ENCODE results near the gene BACH2. TPM values are rescaled to one million over a fixed set of nuclear protein-coding genes. Genes with fewer than 3 reads are reported as not detected.

BACH2 gene
- total RNA-seq, 1 donor: 3.6 TPM

DNA sequence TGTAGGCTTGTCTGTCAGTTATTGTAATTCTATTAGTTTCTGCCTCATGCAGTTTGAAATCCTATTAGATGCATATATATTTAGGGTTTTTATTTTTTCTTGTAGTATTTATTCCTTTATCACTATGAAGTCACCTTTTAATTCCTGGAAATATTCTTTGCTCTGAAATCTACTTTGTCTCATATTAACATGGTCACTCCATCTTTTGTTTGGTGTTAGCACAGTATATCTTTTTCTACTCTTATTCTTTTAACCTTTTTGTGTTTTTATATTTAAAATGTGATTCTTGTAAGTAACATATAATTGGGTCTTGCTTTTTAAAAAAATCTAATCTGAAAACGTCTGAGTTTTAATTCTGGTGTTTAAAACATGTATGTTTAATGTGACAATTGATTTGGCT lies 280.8 kb downstream of the BACH2 start:
- Histone ChIP-seq H3K79me2 (ENCODE audit: insufficient read depth, low read length) (no peaks in the 10 kb centered on the region), H4K20me1 (ENCODE audit: insufficient read depth, low read length) (no peaks in the 10 kb centered on the region), H3K4me1 (ENCODE audit: insufficient read depth, low read length) (no peaks in the 10 kb centered on the region), H3K4me3 (ENCODE audit: insufficient read depth, low read length) (no peak overlapping the region), H3K9me3 (ENCODE audit: low read depth, low read length) (no peaks in the 10 kb centered on the region), H3K4me2 (ENCODE audit: insufficient read depth, low read length) (no peak overlapping the region), H3K27ac (ENCODE audit: low read depth, low read length) (no peak overlapping the region), H3K27me3 (ENCODE audit: insufficient read depth, low read length) (no peaks in the 10 kb centered on the region), H3K36me3 (ENCODE audit: insufficient read depth, low read length) (no peaks in the 10 kb centered on the region), H2AFZ (ENCODE audit: low read length) (no peak overlapping the region)
- TF ChIP-seq, protein P1, sequence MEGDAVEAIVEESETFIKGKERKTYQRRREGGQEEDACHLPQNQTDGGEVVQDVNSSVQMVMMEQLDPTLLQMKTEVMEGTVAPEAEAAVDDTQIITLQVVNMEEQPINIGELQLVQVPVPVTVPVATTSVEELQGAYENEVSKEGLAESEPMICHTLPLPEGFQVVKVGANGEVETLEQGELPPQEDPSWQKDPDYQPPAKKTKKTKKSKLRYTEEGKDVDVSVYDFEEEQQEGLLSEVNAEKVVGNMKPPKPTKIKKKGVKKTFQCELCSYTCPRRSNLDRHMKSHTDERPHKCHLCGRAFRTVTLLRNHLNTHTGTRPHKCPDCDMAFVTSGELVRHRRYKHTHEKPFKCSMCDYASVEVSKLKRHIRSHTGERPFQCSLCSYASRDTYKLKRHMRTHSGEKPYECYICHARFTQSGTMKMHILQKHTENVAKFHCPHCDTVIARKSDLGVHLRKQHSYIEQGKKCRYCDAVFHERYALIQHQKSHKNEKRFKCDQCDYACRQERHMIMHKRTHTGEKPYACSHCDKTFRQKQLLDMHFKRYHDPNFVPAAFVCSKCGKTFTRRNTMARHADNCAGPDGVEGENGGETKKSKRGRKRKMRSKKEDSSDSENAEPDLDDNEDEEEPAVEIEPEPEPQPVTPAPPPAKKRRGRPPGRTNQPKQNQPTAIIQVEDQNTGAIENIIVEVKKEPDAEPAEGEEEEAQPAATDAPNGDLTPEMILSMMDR (IDR thresholded peaks at IDR 0.05; ENCODE audit: extremely low read depth, low read depth, low read length): no peak
- DNase-seq (ENCODE audit: insufficient read length, low spot score, missing footprints): no peak

DNA sequence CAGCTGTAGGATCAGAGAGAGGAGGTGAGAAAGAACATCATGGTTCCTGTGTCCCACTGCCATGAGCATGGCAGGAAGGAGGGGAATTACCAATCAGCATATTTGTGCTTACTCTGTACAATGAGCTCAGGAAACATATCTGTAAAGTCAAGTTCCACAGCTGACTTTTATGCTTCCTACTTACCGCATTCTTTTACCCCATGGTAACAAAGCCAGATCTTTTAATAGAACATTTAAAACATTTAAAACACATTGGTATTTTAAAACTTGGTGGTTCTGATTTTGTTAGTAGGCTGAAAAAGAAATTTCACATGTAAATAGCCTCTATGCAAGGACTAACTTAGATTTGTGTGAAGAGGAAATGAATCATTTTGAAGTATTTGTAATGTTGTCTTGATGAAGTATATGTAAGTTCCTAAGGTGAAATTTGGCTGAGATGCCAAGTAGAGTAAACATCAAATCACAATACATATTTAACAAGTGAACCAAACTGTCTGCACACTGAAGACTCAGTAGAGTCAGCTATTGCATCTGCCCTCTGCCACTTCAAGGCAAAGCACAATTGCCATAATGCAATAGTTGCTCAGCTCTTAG lies 287.6 kb downstream of the BACH2 start:
- Histone ChIP-seq H4K20me1 (ENCODE audit: insufficient read depth, low read length) (no peaks in the 10 kb centered on the region), H3K4me2 (ENCODE audit: insufficient read depth, low read length) (no peak overlapping the region), H3K9me3 (ENCODE audit: low read depth, low read length) (no peaks in the 10 kb centered on the region), H3K4me1 (ENCODE audit: insufficient read depth, low read length) (peaks cover 28% of the 10 kb centered on the region), H3K27me3 (ENCODE audit: insufficient read depth, low read length) (no peaks in the 10 kb centered on the region), H3K36me3 (ENCODE audit: insufficient read depth, low read length) (no peaks in the 10 kb centered on the region), H3K79me2 (ENCODE audit: insufficient read depth, low read length) (no peaks in the 10 kb centered on the region), H3K27ac (ENCODE audit: low read depth, low read length) (peak overlapping the region; percentile 62), H3K4me3 (ENCODE audit: insufficient read depth, low read length) (no peak overlapping the region), H2AFZ (ENCODE audit: low read length) (peak overlapping the region; percentile 66)
- TF ChIP-seq, protein P1 (IDR thresholded peaks at IDR 0.05; ENCODE audit: extremely low read depth, low read depth, low read length): no peak
- no peak for DNase-seq (ENCODE audit: insufficient read length, low spot score, missing footprints)

DNA sequence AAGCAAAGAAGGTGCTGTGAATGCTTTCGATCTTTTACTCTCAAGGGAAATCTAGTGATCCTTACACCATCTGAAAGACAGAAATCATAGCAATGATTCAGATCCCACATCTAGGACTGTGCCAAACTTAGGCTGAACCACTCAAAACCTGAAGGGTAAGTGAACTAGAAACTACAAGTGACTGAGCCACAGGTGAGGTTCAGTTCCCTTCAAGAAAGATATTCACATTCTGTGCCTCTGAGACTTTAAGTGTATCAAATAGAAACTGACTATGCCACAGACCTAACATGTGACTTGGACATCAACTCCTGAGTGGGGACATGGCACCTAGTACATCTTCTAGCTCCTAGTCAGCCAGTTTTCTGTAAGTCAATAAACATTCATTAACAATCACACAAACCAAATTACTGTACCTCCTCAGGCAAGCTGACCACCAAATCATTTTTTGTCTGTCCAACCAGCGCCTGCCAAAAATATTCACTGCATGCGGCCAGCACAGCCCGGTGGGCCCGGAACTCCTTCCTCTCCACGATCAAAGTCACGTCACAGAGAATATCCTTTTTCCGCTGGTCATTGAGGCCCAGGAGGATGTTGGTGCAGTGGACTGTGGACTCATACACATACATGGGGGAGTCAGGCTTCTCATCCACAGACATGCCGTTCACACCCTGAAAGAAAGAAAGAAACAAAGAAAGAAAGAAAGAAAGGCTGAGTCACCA lies 288.3 kb downstream of the BACH2 start:
- no peak overlapping the region for H3K4me2 ChIP-seq (ENCODE audit: insufficient read depth, low read length)
- DNase-seq (ENCODE audit: insufficient read length, low spot score, missing footprints): no peak
- no peaks in the 10 kb centered on the region for H3K27me3 ChIP-seq (ENCODE audit: insufficient read depth, low read length)
- peaks cover 34% of the 10 kb centered on the region for H3K4me1 ChIP-seq (ENCODE audit: insufficient read depth, low read length)
- no peaks in the 10 kb centered on the region for H3K79me2 ChIP-seq (ENCODE audit: insufficient read depth, low read length)
- H3K36me3 ChIP-seq (ENCODE audit: insufficient read depth, low read length): no peaks in the 10 kb centered on the region
- H3K9me3 ChIP-seq (ENCODE audit: low read depth, low read length): no peaks in the 10 kb centered on the region
- H3K27ac ChIP-seq (ENCODE audit: low read depth, low read length): peak overlapping the region; percentile 62
- no peak overlapping the region for H3K4me3 ChIP-seq (ENCODE audit: insufficient read depth, low read length)
- H4K20me1 ChIP-seq (ENCODE audit: insufficient read depth, low read length): no peaks in the 10 kb centered on the region
- H2AFZ ChIP-seq (ENCODE audit: low read length): peak overlapping the region; percentile 66
- TF ChIP-seq, protein P1 (IDR thresholded peaks at IDR 0.05; ENCODE audit: extremely low read depth, low read depth, low read length): no peak

DNA sequence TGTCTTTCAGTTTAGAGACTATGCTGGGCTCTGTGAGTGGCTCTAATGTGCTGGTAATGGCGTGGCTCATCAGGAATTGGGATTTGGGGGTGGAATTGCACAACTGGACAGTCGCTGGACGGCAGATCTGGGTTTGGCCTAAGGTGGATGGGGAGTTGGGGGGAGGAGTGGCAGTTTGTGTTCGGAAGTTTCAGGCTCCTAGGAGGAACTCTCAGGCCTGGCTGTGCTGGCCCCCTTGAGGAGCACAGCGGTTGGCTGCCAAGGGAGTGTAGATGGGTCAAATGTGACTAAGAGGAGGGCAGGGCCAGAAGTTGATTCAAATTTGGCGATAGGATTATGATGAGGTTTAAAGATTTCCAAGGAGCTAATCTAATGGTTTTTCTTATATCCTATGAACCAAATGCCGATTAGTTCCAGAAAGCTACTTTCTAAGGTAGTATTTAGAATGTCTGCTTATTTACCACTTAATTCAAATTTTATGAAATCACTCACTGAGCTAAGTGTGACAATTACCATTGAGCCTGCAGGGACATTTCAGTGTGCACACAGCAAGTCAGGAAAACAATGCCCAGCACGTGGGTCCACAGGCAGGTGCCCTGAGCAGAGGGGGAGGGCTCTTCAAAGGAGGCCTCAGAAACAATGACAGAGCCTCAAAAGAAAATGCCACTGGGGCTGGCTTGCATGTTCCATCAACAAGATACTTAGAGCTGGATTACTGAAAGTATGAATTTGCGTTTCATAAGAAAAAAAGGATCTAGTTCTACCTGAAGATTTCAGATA lies 291.4 kb downstream of the BACH2 start:
- no peaks in the 10 kb centered on the region for H3K27me3 ChIP-seq (ENCODE audit: insufficient read depth, low read length)
- no peak overlapping the region for H3K4me2 ChIP-seq (ENCODE audit: insufficient read depth, low read length)
- peak overlapping the region; percentile 23 for H2AFZ ChIP-seq (ENCODE audit: low read length)
- TF ChIP-seq, protein P1 (IDR thresholded peaks at IDR 0.05; ENCODE audit: extremely low read depth, low read depth, low read length): no peak
- no peaks in the 10 kb centered on the region for H3K36me3 ChIP-seq (ENCODE audit: insufficient read depth, low read length)
- H3K79me2 ChIP-seq (ENCODE audit: insufficient read depth, low read length): no peaks in the 10 kb centered on the region
- peak overlapping the region; percentile 0 for H3K27ac ChIP-seq (ENCODE audit: low read depth, low read length)
- H4K20me1 ChIP-seq (ENCODE audit: insufficient read depth, low read length): no peaks in the 10 kb centered on the region
- H3K9me3 ChIP-seq (ENCODE audit: low read depth, low read length): no peaks in the 10 kb centered on the region
- peaks cover 36% of the 10 kb centered on the region for H3K4me1 ChIP-seq (ENCODE audit: insufficient read depth, low read length)
- H3K4me3 ChIP-seq (ENCODE audit: insufficient read depth, low read length): no peak overlapping the region
- peak; percentile 80 for DNase-seq (ENCODE audit: insufficient read length, low spot score, missing footprints)
